ENCODE data around the gene NLRC4. TPM values are rescaled to one million over a fixed set of nuclear protein-coding genes. Genes with fewer than 3 reads are reported as not detected.
"Not testable (repeated sequence)": the region's sequence is repeated elsewhere in the genome, so short reads cannot be mapped to it uniquely, and the experiment has no call there.

Gene NLRC4
- total and polyA plus RNA-seq, 8 donors: 0.13 to 1.9 (median 0.34) TPM

GRCh38 chr2:32277674-32278477 is 13.2 kb upstream of the NLRC4 start, which contains the start of gene YIPF4:
Gene YIPF4 (plus strand): TSS chr2:32277904. CDS start chr2:32278156, 252 bp downstream.
- intact Hi-C loops (cut with DNase I): no loop called here
- ATAC-seq: peak; percentile 98 to 100 (median 98)
- TF ChIP-seq, protein P1, sequence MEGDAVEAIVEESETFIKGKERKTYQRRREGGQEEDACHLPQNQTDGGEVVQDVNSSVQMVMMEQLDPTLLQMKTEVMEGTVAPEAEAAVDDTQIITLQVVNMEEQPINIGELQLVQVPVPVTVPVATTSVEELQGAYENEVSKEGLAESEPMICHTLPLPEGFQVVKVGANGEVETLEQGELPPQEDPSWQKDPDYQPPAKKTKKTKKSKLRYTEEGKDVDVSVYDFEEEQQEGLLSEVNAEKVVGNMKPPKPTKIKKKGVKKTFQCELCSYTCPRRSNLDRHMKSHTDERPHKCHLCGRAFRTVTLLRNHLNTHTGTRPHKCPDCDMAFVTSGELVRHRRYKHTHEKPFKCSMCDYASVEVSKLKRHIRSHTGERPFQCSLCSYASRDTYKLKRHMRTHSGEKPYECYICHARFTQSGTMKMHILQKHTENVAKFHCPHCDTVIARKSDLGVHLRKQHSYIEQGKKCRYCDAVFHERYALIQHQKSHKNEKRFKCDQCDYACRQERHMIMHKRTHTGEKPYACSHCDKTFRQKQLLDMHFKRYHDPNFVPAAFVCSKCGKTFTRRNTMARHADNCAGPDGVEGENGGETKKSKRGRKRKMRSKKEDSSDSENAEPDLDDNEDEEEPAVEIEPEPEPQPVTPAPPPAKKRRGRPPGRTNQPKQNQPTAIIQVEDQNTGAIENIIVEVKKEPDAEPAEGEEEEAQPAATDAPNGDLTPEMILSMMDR (IDR thresholded peaks at IDR 0.05): no peak
- DNase-seq: peak; percentile 75 to 88 (median 84)
- Histone ChIP-seq H3K27ac (peak within 1 kb of the TSS; percentile 79 to 91 (median 82)), H3K4me3 (peak within 1 kb of the TSS; percentile 86 to 92 (median 92)), H3K4me1 (no peaks in the 10 kb centered on the region), H3K9me3 (no peaks in the 10 kb centered on the region), H3K27me3 (no peaks in the 10 kb centered on the region), H3K36me3 (peaks cover 0 to 3% (median 0%) of the 10 kb centered on the region in 3 donors)
- 0 to 1% methylated on average over 52 to 59 of the region's 59 CpGs for WGBS, 2 donors
- peak; percentile 75 for FAIRE-seq

GRCh38 chr2:32277363-32277673 is 12.6 kb upstream of the NLRC4 start:
- no peak for ATAC-seq
- Histone ChIP-seq H3K27ac (peak overlapping the region; percentile 79 to 91 (median 82)), H3K9me3 (no peaks in the 10 kb centered on the region), H3K4me3 (peak overlapping the region; percentile 86 to 92 (median 92)), H3K36me3 (no peaks in the 10 kb centered on the region), H3K4me1 (no peaks in the 10 kb centered on the region), H3K27me3 (no peaks in the 10 kb centered on the region)
- TF ChIP-seq, protein P1 (IDR thresholded peaks at IDR 0.05): no peak
- FAIRE-seq: no peak
- intact Hi-C loops (cut with DNase I): no loop called here
- no peak for DNase-seq
- WGBS, 2 donors: 54 to 56% methylated on average over 5 of the region's 5 CpGs

DNA sequence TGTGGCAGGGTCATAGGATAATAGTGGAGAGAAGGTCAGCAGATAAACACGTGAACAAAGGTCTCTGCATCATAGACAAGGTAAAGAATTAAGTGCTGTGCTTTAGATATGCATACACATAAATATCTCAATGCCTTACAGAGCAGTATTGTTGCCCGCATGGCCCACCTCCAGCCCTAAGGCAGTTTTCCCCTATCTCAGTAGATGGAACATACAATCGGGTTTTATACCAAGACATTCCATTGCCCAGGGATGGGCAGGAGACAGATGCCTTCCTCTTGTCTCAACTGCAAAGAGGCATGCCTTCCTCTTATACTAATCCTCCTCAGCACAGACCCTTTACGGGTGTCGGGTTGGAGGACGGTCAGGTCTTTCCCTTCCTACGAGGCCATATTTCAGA is 11.1 kb upstream of the NLRC4 start:
- intact Hi-C loops (cut with DNase I); H3K27ac ChIP-seq; FAIRE-seq; H3K9me3 ChIP-seq; H3K36me3 ChIP-seq; H3K27me3 ChIP-seq; ATAC-seq; H3K4me1 ChIP-seq; H3K4me3 ChIP-seq; DNase-seq: not testable (repeated sequence)
- WGBS, 2 donors: 68 to 76% methylated on average over 7 of the region's 7 CpGs

- ATAC-seq (no peak), DNase-seq (no peak), FAIRE-seq (no peak)
- WGBS, 2 donors: 60 to 65% methylated on average over 2 of the region's 2 CpGs
- no peaks in the 10 kb centered on the region for H3K27me3 ChIP-seq
- H3K27ac ChIP-seq: no peak overlapping the region
- H3K36me3 ChIP-seq: no peaks in the 10 kb centered on the region
- TF ChIP-seq, protein P1 (IDR thresholded peaks at IDR 0.05): no peak
- H3K9me3 ChIP-seq: no peaks in the 10 kb centered on the region
- no peaks in the 10 kb centered on the region for H3K4me1 ChIP-seq
- intact Hi-C loops (cut with DNase I): no loop called here
- no peak overlapping the region for H3K4me3 ChIP-seq
Measured at GRCh38 chr2:32274289-32274688, 9.6 kb upstream of the NLRC4 start.

DNA sequence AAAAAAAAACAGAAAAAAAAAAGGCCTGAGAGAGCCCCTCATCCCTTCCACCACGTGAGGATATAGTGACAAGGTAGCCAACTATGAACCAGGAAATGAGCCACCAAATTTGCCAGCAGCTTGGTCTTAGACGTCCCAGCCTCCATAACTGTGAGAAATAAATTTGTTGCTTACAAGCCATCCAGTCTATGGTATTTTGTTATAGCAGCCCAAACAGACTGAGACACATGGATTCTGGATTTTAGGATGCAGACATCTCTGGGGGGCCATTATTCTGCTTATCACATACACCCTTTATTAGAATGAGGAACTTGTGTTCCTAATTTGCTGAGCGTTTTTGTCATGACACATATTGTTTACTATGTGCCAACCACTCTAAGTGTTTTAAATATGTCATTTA is 7.6 kb upstream of the NLRC4 start:
- 51 to 67% methylated on average over 3 of the region's 3 CpGs for WGBS, 2 donors
- DNase-seq: no peak
- no peak for ATAC-seq

More for the DNA sequence above, 7.6 kb upstream of the NLRC4 start:
- TF ChIP-seq, protein P1 (IDR thresholded peaks at IDR 0.05): no peak
- no peak for FAIRE-seq
- H3K36me3 ChIP-seq: no peaks in the 10 kb centered on the region
- no peaks in the 10 kb centered on the region for H3K27me3 ChIP-seq
- H3K9me3 ChIP-seq: no peaks in the 10 kb centered on the region
- intact Hi-C loops (cut with DNase I): no loop called here
- no peak overlapping the region for H3K4me3 ChIP-seq
- no peak overlapping the region for H3K27ac ChIP-seq
- no peaks in the 10 kb centered on the region for H3K4me1 ChIP-seq

Measured in pancreas (tissue), 10 donors.